GM18870 (cell line): ENCODE measurements around the gene GLI2.

Source experiments
- ATAC-seq: cut with Tn5 transposase; IDR thresholded peaks from one replicate; pipeline ENCODE4 v1.9.1; 2021; ENCODE audit warnings: moderate library complexity; ENCODE audit not compliant: unreplicated experiment

The GLI2 gene

GRCh38 chr2:120711694-120712093 lies 24.0 kb upstream of the GLI2 start:
- ATAC-seq, result no peak

- no peak for ATAC-seq
Observed at GRCh38 chr2:120712180-120712681, 23.4 kb upstream of the GLI2 start.

DNA sequence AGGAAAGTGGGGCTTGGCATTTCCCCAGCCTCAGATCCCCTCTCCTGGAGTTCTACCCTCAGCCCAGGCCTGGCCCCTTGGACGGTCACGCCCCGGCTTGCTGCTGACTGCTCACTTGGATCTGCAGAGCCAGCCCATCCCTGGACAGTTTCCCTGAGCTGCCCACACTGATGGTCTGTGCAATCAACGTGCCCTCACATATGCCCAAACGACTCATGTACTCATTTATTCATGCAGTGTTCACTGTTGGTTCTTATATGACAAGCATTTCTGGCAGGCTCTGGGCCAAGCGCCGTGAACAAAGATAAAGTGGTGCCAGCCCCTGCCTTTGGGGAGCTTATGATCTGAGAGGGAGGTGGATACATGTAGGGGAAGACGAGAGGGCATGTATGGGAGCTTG lies 20.3 kb upstream of the GLI2 start:
- ATAC-seq, result no peak

DNA sequence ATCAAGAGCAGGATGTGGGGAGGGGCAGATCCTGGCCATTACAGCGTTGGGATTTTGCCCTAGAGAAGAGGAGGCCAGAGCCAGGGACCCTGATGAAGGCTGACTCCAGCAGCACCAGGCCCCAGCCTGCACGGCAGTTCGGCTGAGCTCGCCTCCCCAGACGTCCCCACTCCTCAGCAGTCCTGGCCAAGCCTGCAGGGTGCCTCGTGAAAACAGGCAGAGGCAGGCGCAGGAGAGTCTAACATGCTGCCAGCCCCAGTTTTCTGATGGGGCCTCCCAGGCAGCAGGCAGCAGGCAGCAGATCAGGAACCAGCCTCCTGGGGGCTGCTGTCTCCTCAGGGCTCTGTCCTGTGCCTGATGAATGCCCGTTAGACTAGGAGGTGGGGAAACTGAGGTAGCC lies 19.7 kb upstream of the GLI2 start:
- ATAC-seq, result no peak

DNA sequence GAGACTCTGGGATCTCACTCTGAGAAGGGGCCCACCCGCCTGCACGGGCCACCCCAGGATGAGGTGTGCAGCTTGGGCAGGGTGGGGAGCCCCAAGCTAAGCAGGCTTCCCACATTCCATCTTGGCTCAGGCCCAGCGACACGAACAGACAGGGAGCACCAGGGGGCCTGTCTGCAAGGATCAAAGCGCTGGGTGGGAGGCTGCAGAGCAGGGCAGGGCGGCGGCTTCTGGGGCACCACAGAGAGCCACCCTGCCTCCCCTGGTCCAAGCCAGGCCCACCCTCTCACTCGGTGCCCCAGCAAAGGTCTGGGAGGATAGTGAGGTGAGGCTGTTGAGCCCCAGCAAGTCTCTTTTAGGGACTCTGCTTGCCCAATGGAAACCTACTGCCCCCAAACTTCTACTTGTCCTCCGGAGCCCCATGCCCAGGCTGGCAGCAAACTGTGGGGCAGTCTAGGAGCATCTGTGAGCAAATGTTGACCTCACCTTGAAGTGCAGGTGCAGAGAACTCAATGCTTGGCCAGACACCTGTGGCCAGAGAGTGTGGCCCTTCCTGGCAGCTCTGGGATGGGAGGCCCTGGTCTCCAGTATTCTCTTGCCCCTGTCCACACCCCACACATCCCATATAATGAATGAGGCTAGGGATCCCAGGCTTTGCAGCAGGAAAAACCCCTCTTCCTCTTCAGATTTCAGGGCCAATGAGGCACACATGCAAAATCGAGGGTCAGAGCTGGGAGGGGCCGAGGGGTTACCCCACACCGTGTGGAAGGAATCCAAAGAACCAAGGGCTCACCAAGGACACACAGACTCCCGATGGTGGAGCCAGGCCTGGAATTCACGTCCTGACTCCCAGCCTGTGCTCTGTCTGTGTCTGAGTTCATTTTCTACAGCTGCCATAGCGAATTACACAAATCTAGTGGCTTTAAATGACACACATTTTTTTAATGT lies 18.8 kb upstream of the GLI2 start:
- no peak for ATAC-seq

DNA sequence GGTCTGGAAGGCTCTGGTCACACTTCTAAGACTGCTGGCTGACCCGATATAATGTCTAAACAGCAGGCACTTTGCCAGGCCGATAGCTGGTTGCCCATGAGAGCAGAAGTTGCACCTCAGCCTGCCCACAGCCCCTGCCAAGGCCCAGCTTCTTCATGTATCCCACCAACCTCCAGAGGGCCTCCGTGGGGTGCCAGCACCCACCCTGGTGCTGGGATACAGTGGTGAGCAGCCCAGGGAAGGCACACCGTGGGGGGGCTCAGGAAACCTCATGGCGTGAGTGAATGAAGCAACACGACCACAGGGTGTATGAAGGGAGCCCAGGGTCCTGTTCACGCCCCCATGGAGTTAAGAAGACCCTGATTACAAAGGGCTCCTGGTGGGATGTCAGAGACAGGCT lies 16.2 kb upstream of the GLI2 start:
- ATAC-seq, result no peak

GRCh38 chr2:120720231-120720630 lies 15.4 kb upstream of the GLI2 start:
- no peak for ATAC-seq

- ATAC-seq, result no peak
Observed at GRCh38 chr2:120720746-120721375, 14.8 kb upstream of the GLI2 start.

DNA sequence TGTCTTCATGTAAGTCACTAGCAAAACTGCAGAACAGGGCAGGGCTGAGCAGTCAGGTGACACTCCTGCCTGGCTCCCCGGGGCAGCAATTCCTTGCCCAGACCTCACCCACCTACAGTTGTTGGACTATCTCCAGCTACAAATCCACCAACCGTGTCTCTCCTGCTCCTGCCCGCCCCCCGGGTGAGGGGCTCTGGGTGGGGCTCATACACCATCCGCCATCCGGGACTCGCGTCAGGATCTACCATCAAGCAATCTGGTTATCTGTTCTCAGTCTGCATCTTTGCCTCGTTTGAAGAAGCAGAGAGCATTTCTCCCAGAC lies 13.5 kb upstream of the GLI2 start:
- ATAC-seq, result no peak

- ATAC-seq, result no peak
Observed at GRCh38 chr2:120722568-120723421, 12.9 kb upstream of the GLI2 start.

DNA sequence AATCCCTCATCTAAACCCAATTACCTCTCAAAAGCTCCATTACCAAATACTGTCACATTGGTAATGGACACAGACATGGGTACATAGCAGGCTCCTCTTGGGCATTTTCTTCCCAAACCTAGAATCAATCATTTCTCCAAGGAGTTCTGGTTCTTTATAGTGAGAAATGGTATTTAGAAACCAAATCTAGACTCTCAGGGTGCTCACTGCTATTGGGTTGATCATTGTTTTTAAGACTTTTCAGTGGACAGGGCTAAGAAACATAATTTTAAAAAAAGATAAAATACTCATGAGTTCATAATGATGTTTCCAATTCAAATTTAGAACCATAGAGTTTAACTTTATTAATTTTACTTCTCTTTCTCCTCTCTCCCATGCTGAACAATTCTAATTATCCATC lies 9.4 kb upstream of the GLI2 start:
- no peak for ATAC-seq

- no peak for ATAC-seq
Observed at GRCh38 chr2:120729406-120730399, 6.0 kb upstream of the GLI2 start.

DNA sequence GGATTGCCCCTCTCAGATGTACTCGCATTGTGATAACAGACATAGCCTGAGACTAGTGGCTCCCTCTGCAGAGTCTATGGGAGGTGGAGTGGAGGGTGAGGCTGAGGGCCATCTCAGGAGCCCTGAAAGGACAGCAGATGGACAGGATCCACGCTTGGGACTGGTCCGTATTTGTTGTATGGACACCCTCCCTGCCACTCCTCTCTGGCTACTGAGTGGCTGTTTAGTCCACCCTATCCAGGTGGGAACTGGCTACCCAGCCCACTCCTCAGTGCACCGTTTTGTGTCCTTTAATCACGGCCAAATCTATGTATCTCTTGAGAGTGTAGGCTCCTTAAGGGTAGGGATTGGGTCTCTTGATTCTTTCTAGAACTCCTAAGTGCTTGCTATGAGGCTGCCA lies 4.5 kb upstream of the GLI2 start:
- no peak for ATAC-seq

- ATAC-seq, result no peak
Observed at GRCh38 chr2:120732506-120733237, 3.0 kb upstream of the GLI2 start.

- no peak for ATAC-seq
Observed at GRCh38 chr2:120733238-120733932, 2.3 kb upstream of the GLI2 start.

DNA sequence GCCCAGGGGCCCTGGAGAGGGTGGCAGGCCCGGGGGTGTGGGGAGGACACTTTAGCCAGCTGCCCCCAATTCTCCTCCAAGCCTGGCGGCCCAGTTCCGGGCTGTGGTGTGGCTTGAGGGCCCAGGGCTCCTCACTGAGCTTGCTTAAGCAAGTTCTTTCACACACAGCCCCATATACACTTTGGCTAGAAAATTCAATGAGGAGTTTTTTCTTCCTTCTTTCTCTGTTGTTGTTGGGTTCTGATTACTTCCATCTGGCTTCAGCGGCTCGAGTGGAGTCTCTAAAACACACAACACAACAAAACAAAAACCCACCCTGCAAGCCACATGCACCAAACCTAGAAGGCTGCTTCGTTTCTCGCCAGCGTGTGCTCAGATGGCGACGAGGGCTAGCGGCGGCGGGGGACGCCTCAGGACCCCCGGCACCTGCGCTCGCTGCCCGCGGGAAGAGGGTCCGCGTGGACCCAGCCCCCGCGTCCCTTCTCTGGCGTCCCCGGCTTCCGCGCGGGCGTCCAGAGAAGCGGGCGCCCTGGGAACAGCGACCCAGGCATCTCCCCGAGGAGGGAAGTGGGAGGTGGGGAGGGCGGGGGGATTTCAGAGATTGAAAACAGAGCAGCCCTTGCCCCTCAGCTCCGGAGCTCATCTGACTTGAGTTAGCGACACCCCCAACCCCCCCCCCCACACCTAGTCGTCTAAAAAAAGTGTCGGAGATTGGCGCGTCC lies 577 bp upstream of the GLI2 start:
- ATAC-seq, result no peak

DNA sequence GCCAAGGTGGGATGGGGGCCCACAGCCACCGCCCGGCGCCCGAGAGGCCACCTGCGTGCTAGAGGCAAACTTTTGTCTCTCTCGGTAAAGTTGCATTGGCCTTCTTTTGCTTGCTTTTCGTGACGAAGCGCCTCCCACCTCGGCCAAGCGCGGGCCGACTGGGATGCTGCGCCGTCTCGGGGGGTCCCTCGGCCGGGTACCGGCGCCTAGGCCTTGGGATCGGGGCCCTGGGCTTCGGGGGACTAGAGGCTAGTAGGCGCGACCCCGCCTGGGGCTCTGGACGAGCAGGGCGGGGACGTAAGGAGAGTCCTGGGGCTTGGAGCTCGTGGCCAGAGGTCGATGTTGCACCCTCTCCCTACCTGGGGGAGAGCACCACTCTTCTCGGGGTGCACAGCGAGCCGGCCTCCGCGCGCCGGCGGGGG lies 545 bp downstream of the GLI2 start:
- ATAC-seq, result no peak

- ATAC-seq, result no peak
Observed at GRCh38 chr2:120736624-120737339, 1.1 kb downstream of the GLI2 start.
